HPDE6-E6E7 (cell line): ENCODE measurements around the gene TC2N.
"Not testable (repeated sequence)": the region's sequence is repeated elsewhere in the genome, so short reads cannot be mapped to it uniquely, and the experiment has no call there.

Experiments used
- DNase-seq: peaks from one replicate; pipeline ENCODE4 v3.0.0; 2011; ENCODE audit warnings: missing footprints; ENCODE audit errors: extremely low spot score

Gene TC2N

DNA sequence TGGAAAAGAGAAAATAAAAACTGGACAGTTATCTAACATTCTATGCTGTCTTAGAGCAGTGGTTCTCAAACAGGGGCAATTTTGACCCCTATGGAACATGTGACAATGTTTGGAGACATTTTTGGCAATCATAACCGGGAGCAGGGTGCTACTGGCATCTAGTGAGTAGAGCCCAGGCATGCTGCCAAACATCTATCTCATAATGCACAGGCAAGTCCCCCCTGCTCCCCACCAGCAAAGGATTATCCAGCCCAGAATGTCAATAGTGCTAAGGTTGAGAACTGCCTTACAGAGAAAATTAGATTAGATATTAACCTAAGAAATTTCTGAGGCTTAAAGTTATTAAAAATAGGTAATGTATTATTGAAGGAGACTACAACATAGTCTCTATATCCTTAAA, 112.5 kb downstream of the TC2N start:
- DNase-seq = no peak

DNA sequence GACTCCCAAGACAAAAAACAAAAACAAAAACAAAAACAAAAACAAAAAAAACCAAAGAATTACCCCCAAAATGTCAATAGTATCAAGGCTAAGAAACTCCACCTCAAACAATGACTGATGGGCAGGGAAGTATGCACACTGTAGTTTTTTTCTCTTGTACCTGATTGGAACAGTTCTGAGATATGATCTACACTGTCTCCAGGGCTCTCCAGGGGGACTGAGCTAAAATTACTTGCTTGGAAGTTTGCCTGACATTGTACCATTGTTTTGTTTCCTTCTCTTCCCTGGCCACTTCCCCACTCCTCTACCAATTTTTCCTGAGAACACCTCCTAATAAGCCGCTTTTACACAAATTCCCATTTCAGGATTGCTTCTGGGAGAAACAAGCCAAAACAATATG, 113.2 kb downstream of the TC2N start:
- DNase-seq = no peak

- DNase-seq = peak; percentile 28
Measured at GRCh38 chr14:91753501-91754128, 113.7 kb downstream of the TC2N start.

DNA sequence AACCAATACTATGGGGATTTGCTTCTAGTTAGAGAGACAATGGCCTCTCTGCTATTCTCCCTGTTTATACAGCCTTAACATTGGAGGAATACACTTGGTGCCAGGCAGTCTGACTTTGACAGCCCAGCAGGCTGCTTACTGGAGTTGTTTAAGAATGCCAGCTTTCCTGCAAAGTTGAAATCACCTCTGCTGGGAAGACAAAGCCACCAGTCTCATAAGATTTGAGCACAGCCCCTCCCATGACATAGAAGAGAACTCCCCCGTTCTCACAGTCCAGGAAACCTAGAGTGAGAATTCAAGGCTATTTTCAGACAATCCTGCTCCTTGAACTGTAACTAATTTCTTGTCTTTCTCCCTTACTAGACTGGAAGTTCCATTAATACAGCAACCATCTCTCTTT, 114.4 kb downstream of the TC2N start:
- DNase-seq = no peak

GRCh38 chr14:91751719-91752118, 115.6 kb downstream of the TC2N start:
- DNase-seq = no peak

GRCh38 chr14:91750634-91751198, 116.6 kb downstream of the TC2N start:
- no peak for DNase-seq

- no peak for DNase-seq
Measured at GRCh38 chr14:91749868-91750267, 117.5 kb downstream of the TC2N start.

- DNase-seq = no peak
Measured at GRCh38 chr14:91748049-91748448, 119.3 kb downstream of the TC2N start.

- no peak for DNase-seq
Measured at GRCh38 chr14:91745344-91745743, 122.0 kb downstream of the TC2N start.

GRCh38 chr14:91744068-91744480, 123.3 kb downstream of the TC2N start:
- DNase-seq = peak; percentile 20

DNA sequence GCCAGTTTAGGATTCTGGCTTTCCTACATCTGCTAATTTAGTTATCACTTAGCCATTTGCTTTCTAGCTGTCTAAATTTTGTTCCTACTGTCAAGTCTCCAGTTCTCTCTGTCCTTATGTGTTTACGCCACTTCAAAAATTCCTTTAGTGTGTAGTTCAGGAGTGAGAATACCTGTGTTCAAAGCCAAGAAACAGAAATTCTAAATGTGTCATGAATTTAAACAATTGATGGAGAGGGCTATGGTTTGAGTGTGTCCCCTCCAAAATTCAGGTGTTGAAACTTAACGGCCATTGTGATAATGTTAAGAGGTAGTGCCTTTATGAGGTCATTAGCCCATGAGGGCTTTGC, 124.1 kb downstream of the TC2N start:
- no peak for DNase-seq

- DNase-seq = no peak
Measured at GRCh38 chr14:91742621-91743304, 124.6 kb downstream of the TC2N start.

DNA sequence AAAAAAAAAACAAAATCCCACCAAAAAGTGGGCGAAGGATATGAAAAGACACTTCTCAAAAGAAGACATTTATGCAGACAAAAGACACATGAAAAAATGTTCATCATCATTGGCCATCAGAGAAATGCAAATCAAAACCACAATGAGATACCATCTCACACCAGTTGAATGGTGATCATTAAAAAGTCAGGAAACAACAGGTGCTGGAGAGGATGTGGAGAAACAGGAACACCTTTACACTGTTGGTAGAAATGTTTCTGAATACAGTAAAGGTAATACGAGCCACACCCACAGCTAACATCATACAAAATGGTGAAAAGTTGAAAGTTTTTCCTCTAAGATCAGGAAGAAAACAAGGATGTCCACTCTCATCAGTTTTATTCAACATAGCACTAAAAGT, 127.5 kb downstream of the TC2N start:
- not testable (repeated sequence) for DNase-seq

- no peak for DNase-seq
Measured at GRCh38 chr14:91737619-91738018, 129.7 kb downstream of the TC2N start.

DNA sequence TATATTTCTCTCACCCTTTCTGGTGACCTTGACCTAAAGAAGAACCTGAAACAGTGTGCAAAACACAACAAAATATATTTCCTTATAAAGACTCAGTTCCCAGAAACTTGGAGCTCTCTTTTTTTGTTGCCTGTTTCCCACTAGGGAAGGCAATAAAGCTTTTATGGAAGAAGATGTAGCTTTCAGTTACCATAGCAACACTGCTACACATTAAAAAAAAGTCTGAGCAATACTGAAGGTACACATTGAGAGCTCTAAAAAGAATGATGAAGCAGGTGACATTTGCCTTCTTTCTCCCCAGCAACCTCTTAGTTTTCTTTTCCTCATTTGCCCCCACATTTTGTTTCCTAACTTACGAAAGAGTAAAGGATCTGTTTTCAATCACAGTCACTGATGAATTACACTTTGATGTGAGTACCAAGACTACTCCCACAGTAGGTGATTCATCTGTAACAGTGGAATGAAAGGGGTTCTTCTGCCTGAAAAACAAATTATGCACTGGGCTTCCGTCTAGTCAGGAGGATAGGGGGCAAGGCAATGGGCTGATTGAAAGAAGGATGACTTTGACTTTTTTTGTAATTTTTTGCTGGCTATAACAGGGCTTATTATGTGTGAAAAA, 134.4 kb downstream of the TC2N start:
- no peak for DNase-seq

DNA sequence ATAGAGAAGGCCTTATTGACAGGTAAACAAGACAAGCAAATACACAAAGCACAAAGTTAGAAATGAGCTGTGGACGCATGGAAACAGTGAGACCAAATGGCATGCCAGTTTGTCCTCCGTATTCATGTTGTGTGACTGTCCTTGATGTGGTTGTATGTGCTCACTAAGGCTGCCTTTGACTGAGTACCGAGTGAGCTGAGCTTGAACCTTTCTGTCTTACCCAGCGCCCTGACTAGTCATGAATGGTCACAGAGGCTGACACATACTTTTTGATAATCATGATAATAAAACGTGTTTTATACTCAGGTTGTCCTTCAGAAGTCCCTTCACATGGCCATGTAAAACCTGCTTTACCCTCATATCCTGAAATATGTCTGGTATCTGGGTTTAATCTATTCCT, 134.9 kb downstream of the TC2N start:
- no peak for DNase-seq

DNA sequence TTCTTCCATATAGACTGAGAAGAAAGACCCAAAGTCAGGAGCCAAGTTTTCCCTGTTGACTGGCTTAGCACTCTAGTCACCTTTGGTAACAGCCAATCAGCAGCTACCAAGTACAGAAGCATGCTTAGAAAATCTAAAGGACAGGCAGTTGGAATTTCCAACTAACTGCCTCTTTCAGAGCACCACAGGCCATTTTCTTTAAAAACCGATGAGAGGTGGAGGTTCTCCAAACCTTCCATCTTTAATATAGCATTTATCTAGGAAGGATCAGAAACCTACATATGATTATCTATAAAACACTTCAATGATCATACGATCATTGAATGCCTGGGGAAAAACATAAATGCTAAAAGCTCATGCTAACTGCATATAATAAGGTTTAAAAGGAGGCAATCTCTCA, 135.3 kb downstream of the TC2N start, which contains the start of gene CATSPERB:
Gene CATSPERB, minus strand, starts transcription at position 101 of the 400 bp plus-strand sequence. CDS start 2,607 bp downstream, outside the sequence.
- no peak for DNase-seq

DNA sequence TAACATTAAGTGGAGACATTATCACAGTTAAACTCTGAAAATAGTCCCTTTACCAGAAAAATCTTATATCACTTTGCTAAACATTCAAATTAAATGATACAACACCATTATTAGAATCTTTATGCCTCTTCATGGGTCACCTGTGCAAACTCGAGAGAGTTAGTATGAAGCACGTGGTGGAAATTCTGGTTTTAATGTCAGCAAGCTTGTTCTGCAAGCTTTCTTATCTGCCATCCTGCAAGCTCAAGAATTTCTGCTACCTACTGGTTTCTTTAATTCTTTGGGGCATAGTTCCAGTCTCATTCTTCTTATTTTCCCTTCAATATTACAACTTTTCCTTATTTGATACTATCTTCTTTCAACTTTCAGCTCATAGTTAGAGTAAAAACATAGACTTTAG, 136.3 kb downstream of the TC2N start:
- DNase-seq = no peak

DNA sequence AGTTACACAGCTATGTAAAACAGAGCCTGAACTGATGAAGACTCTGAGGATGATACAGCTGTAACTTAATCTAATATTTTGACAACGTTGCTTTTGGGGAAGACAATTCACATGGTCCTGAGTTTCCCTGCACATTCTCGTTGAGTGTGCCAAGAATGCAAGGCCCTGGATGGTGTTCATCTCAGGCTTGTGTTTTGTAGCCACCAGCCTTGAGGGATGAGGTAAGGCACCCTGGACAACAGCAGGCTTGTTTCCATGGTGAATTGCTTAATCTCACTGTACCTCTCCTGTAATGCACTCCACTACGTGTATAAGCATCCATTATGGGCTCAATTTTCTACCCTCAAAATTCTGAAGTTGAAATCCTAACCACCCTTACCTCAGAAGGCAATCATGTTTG, 137.6 kb downstream of the TC2N start:
- no peak for DNase-seq
